Sigmoid colon (tissue), 7 donors: Measurements from ENCODE around the gene QKI. TPM values are rescaled to one million over a fixed set of nuclear protein-coding genes. Genes with fewer than 3 reads are reported as not detected.

ENCODE experiments used
- DNase-seq: peaks from one replicate; pipeline ENCODE4 v3.0.0-alpha.2; 2019
- H3K27ac ChIP-seq, 4 donors: fragments of 200-600 bp; sonication (generic); one replicate each; pipeline ENCODE4 v1.5.1; 2016 to 2019; ENCODE audit warnings: mild to moderate bottlenecking in 1 of 4
- H3K27me3 ChIP-seq, 3 donors: fragments of 200-600 bp; sonication (generic); one replicate each; pipeline ENCODE4 v1.5.1; 2019; ENCODE audit warnings: mild to moderate bottlenecking in 1 of 3
- H3K36me3 ChIP-seq, 4 donors: fragments of 200-600 bp; sonication (generic); one replicate each; pipeline ENCODE4 v1.5.1; 2016 to 2019
- H3K4me1 ChIP-seq, 4 donors: fragments of 200-600 bp; sonication (generic); one replicate each; pipeline ENCODE4 v1.5.1; 2017 to 2019
- H3K4me3 ChIP-seq, 4 donors: fragments of 200-600 bp; sonication (generic); one replicate each; pipeline ENCODE4 v1.5.1; 2017 to 2019; ENCODE audit warnings: mild to moderate bottlenecking in 2 of 4, moderate library complexity in 1 of 4
- H3K9me3 ChIP-seq, 4 donors: fragments of 200-600 bp in 3 of 4; sonication (generic) in 3 of 4; one replicate each; pipeline versions ENCODE4 v1.5.1 to v1.6.1; 2013 to 2019
- EP300 ChIP-seq, 4 donors: sonication (generic); formaldehyde crosslinking; IDR thresholded peaks; one replicate each; pipeline ENCODE4 v1.6.1; 2017; ENCODE audit warnings: antibody characterized with exemption in 4 of 4
- POLR2A ChIP-seq, 2 donors: fragments of 450-650 bp; IDR thresholded peaks; one replicate each; pipeline ENCODE4 v1.6.1; 2016; ENCODE audit warnings: antibody characterized with exemption in 2 of 2, mild to moderate bottlenecking in 2 of 2, moderate library complexity in 2 of 2
- POLR2AphosphoS5 ChIP-seq, 4 donors: sonication (generic); formaldehyde crosslinking; IDR thresholded peaks; one replicate each; pipeline ENCODE4 v1.6.1; 2017; ENCODE audit warnings: antibody characterized with exemption in 4 of 4
- WGBS, 2 donors: extraction: QIAGEN DNeasy Blood & Tissue Kit; methylation state at CpG; one replicate each; pipeline ENCODE4 v1.1.7; 2013; 5-methylcytosine and 5-hydroxymethylcytosine counted together
- intact Hi-C: fragments of 100-400 bp; cut with DNase I; formaldehyde crosslinking; loops from one replicate; pipeline ENCODE4 v1.15.1; 2023
- polyA plus RNA-seq, 3 donors: library from polyadenylated mRNA; stranded (reverse); fragments of 200-250 nt; gene quantifications; one replicate each; pipeline ENCODE4 v1.2.3, GENCODE V29; 2013
- total RNA-seq, 4 donors: library from RNA; depleted of rRNA; stranded (reverse); fragments of >200 nt; gene quantifications; one replicate each; pipeline ENCODE4 v1.1.0, GENCODE V29; 2016
- TF ChIP-seq, protein P1 (sequence below), 4 experiments: fragments of 450-650 bp in 3 of 4; fragments of 200-600 bp in 1 of 4; IDR thresholded peaks; one replicate each; pipeline ENCODE4 v1.5.1; 2016 to 2019; ENCODE audit warnings: antibody characterized with exemption in 4 of 4, mild to moderate bottlenecking in 3 of 4, moderate library complexity in 2 of 4
- donor health status: healthy with polysubstance abuse.
- donor health status: Bipolar disorder and iron deficiency.
- donor health status: healthy.

Gene QKI
- total and polyA plus RNA-seq, 7 donors, result 9.2 to 146 (median 139) TPM

DNA sequence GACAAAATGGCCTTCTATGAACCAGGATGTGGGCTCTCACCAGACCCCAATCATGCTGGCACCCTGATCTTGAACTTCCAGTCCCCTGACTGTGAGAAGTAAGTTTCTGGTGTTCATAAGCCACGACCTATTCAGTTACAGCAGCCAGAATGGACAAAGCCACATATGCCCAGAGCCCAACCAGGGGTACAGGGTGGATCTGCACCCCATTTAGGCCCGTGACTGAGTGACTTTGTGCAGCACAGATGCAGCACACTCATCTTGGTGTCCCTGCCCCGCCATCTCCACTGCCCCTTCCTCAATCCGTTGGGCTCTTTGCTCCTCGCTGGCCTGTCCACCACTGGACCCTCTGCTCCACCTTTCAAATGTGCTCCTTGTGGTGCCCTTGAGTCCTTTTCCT, 205.6 kb downstream of the QKI start:
- Histone ChIP-seq H3K4me1 (no peaks in the 10 kb centered on the region), H3K4me3 (no peak overlapping the region), H3K9me3 (no peaks in the 10 kb centered on the region), H3K27ac (no peak overlapping the region), H3K36me3 (no peaks in the 10 kb centered on the region), H3K27me3 (no peaks in the 10 kb centered on the region)
- DNase-seq, result no peak
- TF ChIP-seq, protein P1, sequence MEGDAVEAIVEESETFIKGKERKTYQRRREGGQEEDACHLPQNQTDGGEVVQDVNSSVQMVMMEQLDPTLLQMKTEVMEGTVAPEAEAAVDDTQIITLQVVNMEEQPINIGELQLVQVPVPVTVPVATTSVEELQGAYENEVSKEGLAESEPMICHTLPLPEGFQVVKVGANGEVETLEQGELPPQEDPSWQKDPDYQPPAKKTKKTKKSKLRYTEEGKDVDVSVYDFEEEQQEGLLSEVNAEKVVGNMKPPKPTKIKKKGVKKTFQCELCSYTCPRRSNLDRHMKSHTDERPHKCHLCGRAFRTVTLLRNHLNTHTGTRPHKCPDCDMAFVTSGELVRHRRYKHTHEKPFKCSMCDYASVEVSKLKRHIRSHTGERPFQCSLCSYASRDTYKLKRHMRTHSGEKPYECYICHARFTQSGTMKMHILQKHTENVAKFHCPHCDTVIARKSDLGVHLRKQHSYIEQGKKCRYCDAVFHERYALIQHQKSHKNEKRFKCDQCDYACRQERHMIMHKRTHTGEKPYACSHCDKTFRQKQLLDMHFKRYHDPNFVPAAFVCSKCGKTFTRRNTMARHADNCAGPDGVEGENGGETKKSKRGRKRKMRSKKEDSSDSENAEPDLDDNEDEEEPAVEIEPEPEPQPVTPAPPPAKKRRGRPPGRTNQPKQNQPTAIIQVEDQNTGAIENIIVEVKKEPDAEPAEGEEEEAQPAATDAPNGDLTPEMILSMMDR (IDR thresholded peaks at IDR 0.05), result no peak
- TF ChIP-seq POLR2AphosphoS5 (IDR thresholded peaks at IDR 0.05) (no peak), POLR2A (IDR thresholded peaks at IDR 0.05) (no peak), EP300 (IDR thresholded peaks at IDR 0.05) (no peak)
- WGBS, 2 donors, result 69 to 72% methylated on average over 5 of the region's 5 CpGs
- intact Hi-C loops, result no loop called here

DNA sequence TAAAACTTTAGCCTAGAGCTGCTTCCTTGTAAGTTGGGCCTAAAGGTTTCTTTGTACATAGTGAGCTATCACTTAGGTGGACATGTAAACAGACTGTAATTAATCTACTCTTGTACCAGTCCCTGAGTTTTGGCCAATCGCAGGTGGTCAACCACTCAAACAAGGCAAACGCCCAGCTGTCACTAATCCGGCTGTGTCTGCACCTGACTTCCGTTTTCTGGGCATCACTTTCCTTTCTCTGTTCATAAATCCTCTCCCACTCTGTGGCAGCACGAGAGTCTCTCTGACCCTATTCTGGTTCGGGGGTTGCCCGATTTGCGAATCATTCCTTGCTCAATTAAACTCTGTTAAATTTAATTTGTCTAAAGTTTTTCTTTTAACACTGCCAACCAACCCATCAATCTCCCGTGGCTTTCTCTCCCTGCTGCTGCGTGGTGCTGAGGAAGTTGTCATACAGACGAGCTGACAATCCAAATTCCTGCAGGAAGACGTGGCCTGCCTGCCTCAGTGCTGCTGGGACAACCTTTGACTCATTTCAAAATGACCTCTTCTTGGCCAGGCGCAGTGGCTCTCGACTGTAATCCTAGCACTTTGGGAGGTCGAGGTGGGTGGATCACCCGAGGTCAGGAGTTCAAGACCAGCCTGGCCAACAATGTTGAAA, 206.3 kb downstream of the QKI start:
- Histone ChIP-seq H3K27me3 (no peaks in the 10 kb centered on the region), H3K4me3 (no peak overlapping the region), H3K9me3 (no peaks in the 10 kb centered on the region), H3K36me3 (no peaks in the 10 kb centered on the region), H3K4me1 (no peaks in the 10 kb centered on the region), H3K27ac (no peak overlapping the region)
- intact Hi-C loops, result no loop called here
- WGBS, 2 donors, result 76 to 85% methylated on average over 16 of the region's 16 CpGs
- no peak for DNase-seq
- TF ChIP-seq POLR2A (IDR thresholded peaks at IDR 0.05) (no peak), POLR2AphosphoS5 (IDR thresholded peaks at IDR 0.05) (no peak), EP300 (IDR thresholded peaks at IDR 0.05) (no peak)
- TF ChIP-seq, protein P1 (IDR thresholded peaks at IDR 0.05), result no peak

DNA sequence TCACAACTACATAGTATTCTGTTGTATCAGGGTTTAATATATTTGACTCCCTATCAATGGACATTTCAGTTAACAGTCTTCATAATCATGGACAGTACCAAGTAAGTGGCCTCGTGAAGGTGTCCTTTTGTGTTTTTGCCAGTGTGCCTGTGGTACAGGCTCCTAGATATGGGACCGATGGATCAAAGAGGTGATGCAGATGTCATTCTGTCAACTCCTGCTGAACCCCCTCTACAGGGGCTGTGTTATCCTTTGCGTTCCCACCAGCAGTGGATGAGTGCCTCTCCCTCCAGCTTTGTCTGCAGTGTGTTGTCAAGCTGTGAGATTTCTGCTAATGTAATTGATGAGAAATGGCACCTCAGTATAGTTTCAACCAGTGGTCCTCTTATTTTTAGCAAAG, 210.7 kb downstream of the QKI start:
- TF ChIP-seq POLR2AphosphoS5 (IDR thresholded peaks at IDR 0.05) (no peak), EP300 (IDR thresholded peaks at IDR 0.05) (no peak), POLR2A (IDR thresholded peaks at IDR 0.05) (no peak)
- TF ChIP-seq, protein P1 (IDR thresholded peaks at IDR 0.05), result no peak
- peaks cover 0 to 5% (median 0%) of the 10 kb centered on the region in 4 donors for H3K9me3 ChIP-seq
- no peaks in the 10 kb centered on the region for H3K27me3 ChIP-seq
- intact Hi-C loops, result no loop called here
- H3K4me3 ChIP-seq, result no peak overlapping the region
- DNase-seq, result no peak
- no peaks in the 10 kb centered on the region for H3K4me1 ChIP-seq
- H3K36me3 ChIP-seq, result no peaks in the 10 kb centered on the region
- no peak overlapping the region for H3K27ac ChIP-seq
- WGBS, 2 donors, result 92 to 95% methylated on average over 3 of the region's 3 CpGs

DNA sequence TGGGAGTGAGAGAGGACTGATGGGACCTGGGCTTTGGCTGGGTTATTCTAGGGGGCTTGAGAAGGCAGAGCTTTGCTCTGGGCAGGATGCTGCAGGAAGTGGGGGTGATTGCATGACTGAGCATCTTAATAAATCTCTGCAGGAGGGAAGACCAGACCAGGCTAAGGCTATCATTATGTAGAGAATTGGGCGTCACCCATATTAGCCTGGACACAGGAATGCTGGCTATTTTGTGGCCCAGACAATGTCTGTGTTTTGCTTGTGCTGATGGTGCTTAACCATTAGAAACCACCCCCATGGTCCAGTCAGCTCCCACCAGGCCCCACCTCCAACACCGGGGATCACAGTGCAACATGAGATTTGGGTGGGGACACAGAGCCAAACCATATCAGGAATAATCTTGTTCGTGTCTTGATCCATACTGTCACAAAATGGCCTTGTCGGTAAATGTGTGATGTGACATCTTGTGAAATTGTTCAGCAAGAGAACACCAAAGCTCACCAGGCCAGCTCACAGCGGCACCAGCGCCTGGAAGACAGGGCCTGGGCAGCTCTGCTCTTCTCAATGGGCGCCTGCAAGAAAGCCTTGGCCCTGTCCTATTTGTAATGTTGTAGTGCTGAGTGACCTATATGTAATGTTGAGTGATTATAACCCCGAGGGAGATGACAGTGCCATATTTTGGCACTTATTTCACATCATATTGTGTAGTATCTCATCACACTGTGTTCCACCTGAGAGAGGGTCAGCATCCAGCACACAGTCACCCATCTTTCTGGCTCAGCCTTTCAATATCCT, 211.8 kb downstream of the QKI start:
- H3K4me1 ChIP-seq, result no peaks in the 10 kb centered on the region
- H3K36me3 ChIP-seq, result no peaks in the 10 kb centered on the region
- no peak overlapping the region for H3K4me3 ChIP-seq
- H3K9me3 ChIP-seq, result peaks cover 0 to 5% (median 0%) of the 10 kb centered on the region in 4 donors
- intact Hi-C loops, result no loop called here
- DNase-seq, result no peak
- H3K27me3 ChIP-seq, result peaks cover 2 to 10% (median 6%) of the 10 kb centered on the region in 3 donors
- TF ChIP-seq EP300 (IDR thresholded peaks at IDR 0.05) (no peak), POLR2A (IDR thresholded peaks at IDR 0.05) (no peak), POLR2AphosphoS5 (IDR thresholded peaks at IDR 0.05) (no peak)
- TF ChIP-seq, protein P1 (IDR thresholded peaks at IDR 0.05), result no peak
- no peak overlapping the region for H3K27ac ChIP-seq
- WGBS, 2 donors, result 89 to 93% methylated on average over 8 of the region's 8 CpGs
